HL-60 (cell line): ENCODE data around the gene MAP1A.

Source experiments
- POLR2AphosphoS5 ChIP-seq: IDR thresholded peaks from 2 replicates; pipeline ENCODE4 v1.6.1; 2012; ENCODE audit warnings: low read depth
- REST ChIP-seq: IDR thresholded peaks from 2 replicates; pipeline ENCODE4 v1.6.1; 2012; ENCODE audit warnings: low read depth; ENCODE audit not compliant: insufficient replicate concordance
- TF ChIP-seq, protein P1 (sequence below): IDR thresholded peaks from one replicate; pipeline ENCODE4 v1.5.1; 2011; ENCODE audit warnings: low read length, control low read depth, inconsistent platforms; ENCODE audit not compliant: insufficient read depth

DNA sequence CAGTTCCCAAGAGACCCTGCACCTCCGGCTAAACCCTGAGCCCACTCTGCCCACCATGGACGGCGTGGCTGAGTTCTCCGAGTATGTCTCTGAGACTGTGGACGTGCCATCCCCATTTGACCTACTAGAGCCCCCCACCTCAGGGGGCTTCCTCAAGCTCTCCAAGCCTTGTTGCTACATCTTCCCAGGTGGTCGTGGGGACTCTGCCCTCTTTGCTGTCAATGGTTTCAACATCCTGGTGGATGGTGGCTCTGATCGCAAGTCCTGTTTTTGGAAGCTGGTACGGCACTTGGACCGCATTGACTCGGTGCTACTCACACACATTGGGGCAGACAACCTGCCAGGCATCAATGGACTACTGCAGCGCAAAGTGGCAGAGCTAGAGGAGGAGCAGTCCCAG lies 4.0 kb downstream of the MAP1A start:
- TF ChIP-seq, protein P1, sequence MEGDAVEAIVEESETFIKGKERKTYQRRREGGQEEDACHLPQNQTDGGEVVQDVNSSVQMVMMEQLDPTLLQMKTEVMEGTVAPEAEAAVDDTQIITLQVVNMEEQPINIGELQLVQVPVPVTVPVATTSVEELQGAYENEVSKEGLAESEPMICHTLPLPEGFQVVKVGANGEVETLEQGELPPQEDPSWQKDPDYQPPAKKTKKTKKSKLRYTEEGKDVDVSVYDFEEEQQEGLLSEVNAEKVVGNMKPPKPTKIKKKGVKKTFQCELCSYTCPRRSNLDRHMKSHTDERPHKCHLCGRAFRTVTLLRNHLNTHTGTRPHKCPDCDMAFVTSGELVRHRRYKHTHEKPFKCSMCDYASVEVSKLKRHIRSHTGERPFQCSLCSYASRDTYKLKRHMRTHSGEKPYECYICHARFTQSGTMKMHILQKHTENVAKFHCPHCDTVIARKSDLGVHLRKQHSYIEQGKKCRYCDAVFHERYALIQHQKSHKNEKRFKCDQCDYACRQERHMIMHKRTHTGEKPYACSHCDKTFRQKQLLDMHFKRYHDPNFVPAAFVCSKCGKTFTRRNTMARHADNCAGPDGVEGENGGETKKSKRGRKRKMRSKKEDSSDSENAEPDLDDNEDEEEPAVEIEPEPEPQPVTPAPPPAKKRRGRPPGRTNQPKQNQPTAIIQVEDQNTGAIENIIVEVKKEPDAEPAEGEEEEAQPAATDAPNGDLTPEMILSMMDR, result no peak
- no peak for TF ChIP-seq REST
- TF ChIP-seq POLR2AphosphoS5, result no peak
